AG09319 (cell line): Measurements from ENCODE around the gene STIMATE.

ENCODE experiments used
- DNase-seq: peaks from one replicate; pipeline ENCODE4 v3.0.0-alpha.2; 2010; ENCODE audit warnings: low read depth; ENCODE audit errors: extremely low read depth
- CTCF ChIP-seq: IDR thresholded peaks from 2 replicates; pipeline ENCODE4 v1.5.1; 2011; ENCODE audit warnings: low read depth, mild to moderate bottlenecking, inconsistent platforms, low read length, moderate library complexity

The STIMATE gene

GRCh38 chr3:52910823-52911222 lies 13.5 kb upstream of the STIMATE start:
- TF ChIP-seq CTCF = no peak
- DNase-seq = no peak

GRCh38 chr3:52907497-52907896 lies 10.1 kb upstream of the STIMATE start:
- no peak for TF ChIP-seq CTCF

GRCh38 chr3:52904552-52904951 lies 7.2 kb upstream of the STIMATE start:
- TF ChIP-seq CTCF = no peak
- no peak for DNase-seq

More at GRCh38 chr3:52907497-52907896, 10.1 kb upstream of the STIMATE start:
- DNase-seq = no peak

- TF ChIP-seq CTCF = no peak
- DNase-seq = no peak
Measured at GRCh38 chr3:52904000-52904399, 6.7 kb upstream of the STIMATE start.

- TF ChIP-seq CTCF = no peak
- DNase-seq = no peak
Measured at GRCh38 chr3:52896613-52897012, 735 bp downstream of the STIMATE start.

GRCh38 chr3:52896151-52896550 lies 1.2 kb downstream of the STIMATE start:
- DNase-seq = no peak
- TF ChIP-seq CTCF = no peak

GRCh38 chr3:52895418-52895817 lies 1.9 kb downstream of the STIMATE start:
- no peak for TF ChIP-seq CTCF
- no peak for DNase-seq
